Breast epithelium (tissue), 3 donors: Measurements from ENCODE around the gene AHSG.

Experiments used
- POLR2A ChIP-seq: fragments of 450-650 bp; IDR thresholded peaks from one replicate; pipeline ENCODE4 v1.6.1; 2016; ENCODE audit warnings: antibody characterized with exemption, mild to moderate bottlenecking, moderate library complexity
- TF ChIP-seq, protein P1 (sequence below), 3 donors: fragments of 450-650 bp; IDR thresholded peaks; one replicate each; pipeline ENCODE4 v1.5.1; 2016 to 2017; ENCODE audit warnings: antibody characterized with exemption in 3 of 3, mild to moderate bottlenecking in 3 of 3, moderate library complexity in 3 of 3

DNA sequence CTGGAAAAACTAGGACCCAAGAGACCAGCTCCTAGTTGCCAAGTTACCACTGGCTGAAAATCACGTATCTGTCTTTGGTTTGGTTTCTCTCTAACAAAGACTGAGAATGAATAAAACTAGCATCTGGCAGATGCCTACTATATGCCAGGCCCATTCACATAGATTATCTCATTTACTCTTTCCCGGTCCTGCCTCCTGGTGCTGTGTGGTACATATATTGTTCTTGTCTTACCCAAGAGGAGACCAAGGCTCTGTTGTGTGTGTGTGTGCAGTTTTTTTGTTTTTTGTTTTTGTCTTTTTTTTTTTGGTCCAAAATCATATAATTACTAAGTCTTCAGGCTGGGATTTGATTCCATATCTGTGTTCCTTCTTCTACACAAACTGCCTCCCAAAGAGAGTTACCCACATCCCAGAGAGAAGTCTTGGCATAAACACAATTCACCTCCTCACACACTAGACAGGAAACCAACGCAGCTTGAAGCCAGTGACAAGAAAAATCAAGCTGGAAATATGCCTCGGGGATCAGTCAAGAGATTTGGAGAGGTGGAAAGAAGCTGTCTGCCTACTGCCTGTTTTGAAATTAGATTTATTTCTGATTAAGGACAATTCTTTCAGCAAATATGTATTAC is 891 bp downstream of the AHSG start:
- TF ChIP-seq, protein P1, sequence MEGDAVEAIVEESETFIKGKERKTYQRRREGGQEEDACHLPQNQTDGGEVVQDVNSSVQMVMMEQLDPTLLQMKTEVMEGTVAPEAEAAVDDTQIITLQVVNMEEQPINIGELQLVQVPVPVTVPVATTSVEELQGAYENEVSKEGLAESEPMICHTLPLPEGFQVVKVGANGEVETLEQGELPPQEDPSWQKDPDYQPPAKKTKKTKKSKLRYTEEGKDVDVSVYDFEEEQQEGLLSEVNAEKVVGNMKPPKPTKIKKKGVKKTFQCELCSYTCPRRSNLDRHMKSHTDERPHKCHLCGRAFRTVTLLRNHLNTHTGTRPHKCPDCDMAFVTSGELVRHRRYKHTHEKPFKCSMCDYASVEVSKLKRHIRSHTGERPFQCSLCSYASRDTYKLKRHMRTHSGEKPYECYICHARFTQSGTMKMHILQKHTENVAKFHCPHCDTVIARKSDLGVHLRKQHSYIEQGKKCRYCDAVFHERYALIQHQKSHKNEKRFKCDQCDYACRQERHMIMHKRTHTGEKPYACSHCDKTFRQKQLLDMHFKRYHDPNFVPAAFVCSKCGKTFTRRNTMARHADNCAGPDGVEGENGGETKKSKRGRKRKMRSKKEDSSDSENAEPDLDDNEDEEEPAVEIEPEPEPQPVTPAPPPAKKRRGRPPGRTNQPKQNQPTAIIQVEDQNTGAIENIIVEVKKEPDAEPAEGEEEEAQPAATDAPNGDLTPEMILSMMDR (IDR thresholded peaks at IDR 0.05), result no peak
- TF ChIP-seq POLR2A, result no peak
